GM23338 (cell line): ENCODE data around the gene MICAL2. TPM values are rescaled to one million over a fixed set of nuclear protein-coding genes. Genes with fewer than 3 reads are reported as not detected.

Source experiments
- ATAC-seq: fragments of 200-7000 bp; cut with Tn5 transposase; 3 replicates; pipeline ENCODE4 v1.9.1; 2020
- DNase-seq: peaks from one replicate; pipeline ENCODE4 v3.0.0-alpha.2; 2015; ENCODE audit warnings: low spot score
- H2AFZ ChIP-seq: fragments of 200-600 bp; sonication (generic); 2 replicates; pipeline ENCODE4 v1.8.0; 2016; ENCODE audit warnings: antibody characterized with exemption, mild to moderate bottlenecking, moderate library complexity
- H3F3A ChIP-seq: fragments of 200-600 bp; sonication (generic); replicated peaks from 2 replicates; pipeline ENCODE4 v1.8.0; 2017; ENCODE audit warnings: antibody characterized with exemption, mixed run types, low read depth
- H3K27ac ChIP-seq: fragments of 200-600 bp; sonication (generic); 2 replicates; pipeline ENCODE4 v1.6.1; 2016; ENCODE audit warnings: low read depth
- H3K27me3 ChIP-seq: fragments of 200-600 bp; sonication (generic); 2 replicates; pipeline ENCODE4 v1.8.0; 2016; ENCODE audit warnings: mild to moderate bottlenecking, mixed run types, moderate library complexity; ENCODE audit not compliant: insufficient read depth
- H3K36me3 ChIP-seq: fragments of 200-600 bp; sonication (generic); 2 replicates; pipeline ENCODE4 v1.8.0; 2016; ENCODE audit warnings: mild to moderate bottlenecking; ENCODE audit not compliant: insufficient read depth
- H3K4me1 ChIP-seq: fragments of 200-600 bp; sonication (generic); 2 replicates; pipeline ENCODE4 v1.8.0; 2016; ENCODE audit warnings: mild to moderate bottlenecking, moderate library complexity; ENCODE audit not compliant: insufficient read depth
- H3K4me2 ChIP-seq: fragments of 200-600 bp; sonication (generic); 2 replicates; pipeline ENCODE4 v1.7.1; 2017; ENCODE audit warnings: mixed run types
- H3K4me3 ChIP-seq: fragments of 200-600 bp; sonication (generic); 2 replicates; pipeline ENCODE4 v1.6.1; 2016; ENCODE audit warnings: mixed run types
- H3K79me2 ChIP-seq: fragments of 200-600 bp; sonication (generic); replicated peaks from 2 replicates; pipeline ENCODE4 v1.8.0; 2017; ENCODE audit warnings: mild to moderate bottlenecking; ENCODE audit not compliant: insufficient read depth
- H3K9me2 ChIP-seq: fragments of 200-600 bp; sonication (generic); 2 replicates; pipeline ENCODE4 v1.8.0; 2017; ENCODE audit not compliant: insufficient read depth
- H4K20me1 ChIP-seq: fragments of 200-600 bp; sonication (generic); replicated peaks from 2 replicates; pipeline ENCODE4 v1.8.0; 2017; ENCODE audit warnings: mild to moderate bottlenecking; ENCODE audit not compliant: insufficient read depth
- H3K27ac Mint-ChIP-seq: 2 replicates; pipeline ENCODE4 v1.8.0; 2020; ENCODE audit warnings: inconsistent platforms, mild to moderate bottlenecking, moderate library complexity, mixed read lengths
- H3K27me3 Mint-ChIP-seq: 3 replicates; pipeline ENCODE4 v1.8.0; 2022; ENCODE audit warnings: low read depth, mild to moderate bottlenecking, moderate library complexity, mixed read lengths, inconsistent platforms; ENCODE audit not compliant: insufficient read depth, poor library complexity
- H3K36me3 Mint-ChIP-seq: 3 replicates; pipeline ENCODE4 v1.8.0; 2021; ENCODE audit warnings: low read depth, mild to moderate bottlenecking, inconsistent platforms, moderate library complexity, mixed read lengths
- H3K4me1 Mint-ChIP-seq: 3 replicates; pipeline ENCODE4 v1.8.0; 2020; ENCODE audit warnings: mild to moderate bottlenecking, inconsistent platforms, mixed read lengths
- H3K4me3 Mint-ChIP-seq: 3 replicates; pipeline ENCODE4 v1.8.0; 2021; ENCODE audit warnings: moderate library complexity, mild to moderate bottlenecking, inconsistent platforms, mixed read lengths
- H3K9me3 Mint-ChIP-seq: 3 replicates; pipeline ENCODE4 v1.8.0; 2020; ENCODE audit warnings: moderate library complexity, mild to moderate bottlenecking, inconsistent platforms, mixed read lengths
- ETS1 ChIP-seq: IDR thresholded peaks from 2 replicates; pipeline ENCODE4 v1.6.1; 2016; ENCODE audit warnings: antibody characterized with exemption
- EZH2 ChIP-seq: fragments of 200-600 bp; sonication (generic); IDR thresholded peaks from one replicate; pipeline ENCODE4 v1.8.0; 2017; ENCODE audit warnings: antibody characterized with exemption, mild to moderate bottlenecking, low read depth; ENCODE audit not compliant: unreplicated experiment
- EZH2phosphoT487 ChIP-seq: fragments of 200-600 bp; sonication (generic); IDR thresholded peaks from one replicate; pipeline ENCODE4 v1.8.1; 2018; ENCODE audit warnings: antibody characterized with exemption; ENCODE audit not compliant: unreplicated experiment
- JUNB ChIP-seq: IDR thresholded peaks from one replicate; pipeline ENCODE4 v1.6.1; 2016; ENCODE audit warnings: antibody characterized with exemption; ENCODE audit not compliant: unreplicated experiment
- NANOG ChIP-seq: IDR thresholded peaks from 2 replicates; pipeline ENCODE4 v1.6.1; 2016; ENCODE audit warnings: antibody characterized with exemption, borderline replicate concordance
- ZNF114 ChIP-seq: fragments of 250-450 bp; sonication (Bioruptor Pico); IDR thresholded peaks from 2 replicates; pipeline ENCODE4 v1.5.0; 2020; ENCODE audit warnings: mild to moderate bottlenecking, moderate library complexity
- ZNF331 ChIP-seq: fragments of 250-450 bp; sonication (Bioruptor Pico); IDR thresholded peaks from 2 replicates; pipeline ENCODE4 v1.5.0; 2020; ENCODE audit warnings: low read depth, mild to moderate bottlenecking, moderate library complexity
- ZNF462 ChIP-seq: fragments of 250-450 bp; sonication (Bioruptor Pico); IDR thresholded peaks from 2 replicates; pipeline ENCODE4 v1.5.0; 2020; ENCODE audit warnings: mild to moderate bottlenecking, moderate library complexity
- polyA plus RNA-seq: library from polyadenylated mRNA; unstranded; fragments of >200 nt; fragmentation: Nextera tagmentation; extraction: Ambion mirVana; gene quantifications from 2 replicates; pipeline ENCODE4 v1.2.1, GENCODE V29; 2016
- total RNA-seq: library from RNA; depleted of rRNA; stranded (reverse); fragments of >200 nt; shearing (Covaris generic); gene quantifications from 2 replicates; pipeline ENCODE4 v1.2.3, GENCODE V29; 2014

MICAL2 gene
- total and polyA plus RNA-seq, 2 experiments from 2014 or later = 0.66 to 1.4 TPM

GRCh38 chr11:12165237-12165875, 55.0 kb downstream of the MICAL2 start:
- Histone ChIP-seq H3K4me3 (no peak overlapping the region), H3K27ac (no peak overlapping the region), H3K4me2 (no peak overlapping the region), H3K79me2 (no peaks in the 10 kb centered on the region), H3F3A (no peaks in the 10 kb centered on the region), H3K36me3 (no peaks in the 10 kb centered on the region), H4K20me1 (no peaks in the 10 kb centered on the region), H3K4me1 (no peaks in the 10 kb centered on the region), H2AFZ (no peak overlapping the region), H3K27me3 (no peaks in the 10 kb centered on the region), H3K9me2 (no peaks in the 10 kb centered on the region)
- DNase-seq (no peak), ATAC-seq (no peak)
- TF ChIP-seq ZNF331 (CRISPR knock-in tag) = no peak
- no peak for TF ChIP-seq ETS1
- no peak for TF ChIP-seq JUNB
- no peak for TF ChIP-seq EZH2phosphoT487
- no peak for TF ChIP-seq ZNF462
- no peak for TF ChIP-seq NANOG
- no peak for TF ChIP-seq ZNF114
- no peak for TF ChIP-seq EZH2
- no peak overlapping the region for H3K27ac Mint-ChIP-seq
- H3K27me3 Mint-ChIP-seq = peaks cover 4% of the 10 kb centered on the region
- no peak overlapping the region for H3K4me3 Mint-ChIP-seq
- H3K4me1 Mint-ChIP-seq = peaks cover 11% of the 10 kb centered on the region
- H3K36me3 Mint-ChIP-seq = no peaks in the 10 kb centered on the region
- no peaks in the 10 kb centered on the region for H3K9me3 Mint-ChIP-seq
